K562 (cell line): ENCODE data around the gene AQP1. TPM values are rescaled to one million over a fixed set of nuclear protein-coding genes. Genes with fewer than 3 reads are reported as not detected.

Experiments
- ATAC-seq: fragments of 200-7000 bp; cut with Tn5 transposase; 3 replicates; pipeline ENCODE4 v1.9.1; 2020; ENCODE audit warnings: moderate library complexity
- BruUV-seq: library from RNA; stranded (reverse); fragments of 400-500 nt; replicated peaks from 2 replicates; lab custom pipeline; 2021; lab: Mats Ljungman, UMichigan
- CTCF ChIA-PET: fragments of 300-600 bp; formaldehyde crosslinking; extraction: SDS; loops from one replicate; lab custom pipeline; 2021; ENCODE audit warnings: low intra/inter-chr PET ratio; lab: Yijun Ruan, JAX
- POLR2A ChIA-PET: fragments of 300-600, 350-650 bp; sonication (Branson Sonifier 250); formaldehyde crosslinking; extraction: SDS; loops from one replicate; lab custom pipeline; 2021; ENCODE audit warnings: antibody characterized with exemption, inconsistent platforms; lab: Yijun Ruan, JAX
- DNase-seq, 4 experiments: peaks; one replicate each; pipeline versions ENCODE4 v3.0.0 to v3.0.0-alpha.2; 2011 to 2018; ENCODE audit warnings: low spot score in 3 of 4, mixed read lengths in 3 of 4; ENCODE audit errors: extremely low read depth in 1 of 4
- FAIRE-seq: peaks from 2 replicates; lab custom pipeline; 2011; peaks lifted over from hg19 to GRCh38; lab: Jason Lieb, UNC
- H2AFZ ChIP-seq: 2 replicates; pipeline ENCODE4 v1.6.0; 2011; ENCODE audit warnings: low read depth, low read length, control low read depth, inconsistent platforms
- H3K27ac ChIP-seq: fragments of 200-600 bp; 3 replicates; pipeline ENCODE4 v1.8.0; 2011; ENCODE audit warnings: low read depth, mild to moderate bottlenecking, control low read depth, inconsistent platforms, low read length, moderate library complexity, mixed read lengths; ENCODE audit errors: extremely low read depth
- H3K27me3 ChIP-seq, 2 experiments: fragments of 300-600 bp in 1 of 2; 2 replicates in 1 of 2; 3 replicates in 1 of 2; pipeline versions ENCODE4 v1.6.0 to v1.8.0; 2011; ENCODE audit warnings: inconsistent platforms in 2 of 2, low read length in 2 of 2, mild to moderate bottlenecking in 1 of 2, mixed read lengths in 1 of 2, moderate library complexity in 1 of 2; ENCODE audit not compliant: control insufficient read depth in 2 of 2, insufficient read depth in 2 of 2
- H3K36me3 ChIP-seq: fragments of 300-600 bp; 3 replicates; pipeline ENCODE4 v1.8.0; 2011; ENCODE audit warnings: mild to moderate bottlenecking, low read length, inconsistent platforms; ENCODE audit not compliant: control insufficient read depth, insufficient read depth
- H3K4me1 ChIP-seq, 2 experiments: fragments of 200-600 bp in 1 of 2; replicated peaks in 1 of 2; 2 replicates in 1 of 2; 3 replicates in 1 of 2; pipeline versions ENCODE4 v1.5.1 to v1.8.0; 2011; ENCODE audit warnings: inconsistent platforms in 2 of 2, low read length in 2 of 2, mild to moderate bottlenecking in 1 of 2, mixed read lengths in 1 of 2, moderate library complexity in 1 of 2; ENCODE audit not compliant: control insufficient read depth in 2 of 2, insufficient read depth in 2 of 2
- H3K4me2 ChIP-seq: 2 replicates; pipeline ENCODE4 v1.6.1; 2011; ENCODE audit warnings: low read length, control low read depth, inconsistent platforms, mixed read lengths; ENCODE audit not compliant: insufficient read depth
- H3K4me3 ChIP-seq: fragments of 200-600 bp; sonication (generic), shearing (Covaris generic); 2 replicates; pipeline ENCODE4 v1.5.1; 2016; ENCODE audit warnings: control low read depth, inconsistent platforms
- H3K79me2 ChIP-seq: fragments of 200-600 bp; 3 replicates; pipeline ENCODE4 v1.8.0; 2011; ENCODE audit warnings: low read length, inconsistent platforms; ENCODE audit not compliant: control insufficient read depth, insufficient read depth
- H3K9ac ChIP-seq, 2 experiments: 2 replicates each; pipeline versions ENCODE4 v1.6.0 to v1.6.1; 2011; ENCODE audit warnings: low read depth in 2 of 2, low read length in 2 of 2, control low read depth in 1 of 2, inconsistent platforms in 1 of 2, mild to moderate bottlenecking in 1 of 2, mixed read lengths in 1 of 2; ENCODE audit not compliant: insufficient read depth in 1 of 2
- H3K9me1 ChIP-seq: one replicate; pipeline ENCODE4 v1.6.0; 2011; ENCODE audit warnings: inconsistent platforms, mild to moderate bottlenecking, low read length, moderate library complexity; ENCODE audit not compliant: control insufficient read depth, insufficient read depth
- H3K9me3 ChIP-seq: replicated peaks from 2 replicates; pipeline ENCODE4 v1.5.1; 2011; ENCODE audit warnings: low read depth, low read length, inconsistent platforms; ENCODE audit not compliant: control insufficient read depth, insufficient read depth
- H4K20me1 ChIP-seq: replicated peaks from 2 replicates; pipeline ENCODE4 v1.6.1; 2011; ENCODE audit warnings: low read length, inconsistent platforms, mixed read lengths; ENCODE audit not compliant: control insufficient read depth, insufficient read depth
- ATF3 ChIP-seq, 2 experiments: fragments of 450-650 bp in 1 of 2; sonication (generic) in 1 of 2; formaldehyde crosslinking in 1 of 2; IDR thresholded peaks in 1 of 2; conservative IDR thresholded peaks in 1 of 2; 2 replicates each; pipeline versions ENCODE4 v1.6.1 to v1.8.1; 2016 to 2023; ENCODE audit warnings: mild to moderate bottlenecking in 2 of 2, moderate library complexity in 2 of 2, inconsistent platforms in 1 of 2, missing genetic modification reagents in 1 of 2
- CBX5 ChIP-seq: IDR thresholded peaks from 2 replicates; pipeline ENCODE4 v1.6.1; 2014; ENCODE audit warnings: low read depth, borderline replicate concordance
- FOSL1 ChIP-seq: fragments of 200-800 bp; sonication (Bioruptor generic); conservative IDR thresholded peaks from 2 replicates; pipeline ENCODE4 v1.6.1; 2016; ENCODE audit warnings: missing genetic modification characterization, missing compliant biosample characterization
- GTF2A2 ChIP-seq: IDR thresholded peaks from 2 replicates; pipeline ENCODE4 v1.6.1; 2016; ENCODE audit warnings: mild to moderate bottlenecking, missing genetic modification characterization, missing compliant biosample characterization
- JUN ChIP-seq, 2 experiments: sonication (generic) in 1 of 2; formaldehyde crosslinking in 1 of 2; IDR thresholded peaks; 2 replicates each; pipeline versions ENCODE4 v1.6.1 to v1.8.0; 2012 to 2022; ENCODE audit warnings: borderline replicate concordance in 2 of 2, mild to moderate bottlenecking in 2 of 2, improper control_type of control experiment in 1 of 2, low read depth in 1 of 2, low read length in 1 of 2, missing genetic modification reagents in 1 of 2
- JUND ChIP-seq, 2 experiments: IDR thresholded peaks; 2 replicates in 1 of 2; 3 replicates in 1 of 2; pipeline ENCODE4 v1.6.1; 2011; ENCODE audit warnings: borderline replicate concordance in 2 of 2, low read depth in 2 of 2, low read length in 2 of 2, improper control_type of control experiment in 1 of 2, missing biosample characterization in 1 of 2, missing genetic modification characterization in 1 of 2, missing genetic modification reagents in 1 of 2
- KDM4B ChIP-seq, 2 experiments: fragments of 450-650 bp in 1 of 2; sonication (generic) in 1 of 2; IDR thresholded peaks; 2 replicates each; pipeline ENCODE4 v1.6.1; 2016 to 2017; ENCODE audit warnings: borderline replicate concordance in 2 of 2, antibody characterized with exemption in 1 of 2, low read depth in 1 of 2, mild to moderate bottlenecking in 1 of 2
- NFXL1 ChIP-seq: fragments of 450-650 bp; formaldehyde crosslinking; IDR thresholded peaks from 2 replicates; pipeline ENCODE4 v1.4.0; 2021; ENCODE audit warnings: mild to moderate bottlenecking
- POLR2G ChIP-seq: fragments of 200-400 bp; formaldehyde crosslinking; IDR thresholded peaks from 2 replicates; pipeline ENCODE4 v1.6.1; 2017; ENCODE audit warnings: low read depth, mild to moderate bottlenecking, antibody characterized with exemption, low read length, moderate library complexity
- PYGO2 ChIP-seq: fragments of 450-650 bp; IDR thresholded peaks from 2 replicates; pipeline ENCODE4 v1.6.1; 2016; ENCODE audit warnings: mild to moderate bottlenecking, missing genetic modification characterization, moderate library complexity, missing compliant biosample characterization
- SIX5 ChIP-seq, 2 experiments: IDR thresholded peaks; 2 replicates each; pipeline ENCODE4 v1.6.1; 2011; ENCODE audit warnings: low read length in 2 of 2, borderline replicate concordance in 1 of 2, low read depth in 1 of 2, mild to moderate bottlenecking in 1 of 2, moderate library complexity in 1 of 2; ENCODE audit not compliant: insufficient read depth in 1 of 2
- STAG1 ChIP-seq: sonication (generic); formaldehyde crosslinking; IDR thresholded peaks from 2 replicates; pipeline ENCODE4 v1.5.0; 2020; ENCODE audit warnings: missing genetic modification reagents, borderline replicate concordance
- ZKSCAN8 ChIP-seq: fragments of 200-800 bp; sonication (Bioruptor generic); IDR thresholded peaks from 2 replicates; pipeline ENCODE4 v1.6.1; 2016; ENCODE audit warnings: missing genetic modification characterization, missing compliant biosample characterization
- WGBS: fragments of 100-300 bp; shearing (Covaris generic); methylation state at CpG from one replicate; pipeline ENCODE4 v1.1.6; 2016; ENCODE audit warnings: low coverage, mixed read lengths; ENCODE audit not compliant: insufficient coverage; ENCODE audit errors: missing lambda C conversion rate; 5-methylcytosine and 5-hydroxymethylcytosine counted together
- in situ Hi-C: fragments of 300-500 bp; cut with MboI; formaldehyde crosslinking; loops from 4 replicates; pipeline ENCODE4 v1.15.0; 2018; ENCODE audit warnings: inconsistent platforms, mixed read lengths
- intact Hi-C: fragments of 100-400 bp; cut with micrococcal nuclease; formaldehyde crosslinking; loops from 2 replicates; pipeline ENCODE4 v1.14.2; 2022
- polyA plus RNA-seq, 8 experiments: library from polyadenylated mRNA; depleted of rRNA in 4 of 8; stranded (reverse) in 5 of 8; unstranded in 3 of 8; fragments of >200 nt; fragmentation: Nextera tagmentation in 2 of 8; fragmentation: Illumina TruSeq in 1 of 8; extraction: Ambion mirVana in 2 of 8; extraction: Trizol in 1 of 8; gene quantifications; 2 replicates each; pipeline versions ENCODE4 v1.2.1 to v1.2.3, GENCODE V29; 2011 to 2014; ENCODE audit warnings: inconsistent platforms in 1 of 8, missing spikeins in 1 of 8
- total RNA-seq, 7 experiments: library from RNA; depleted of rRNA in 6 of 7; stranded (reverse); fragments of >200 nt in 6 of 7; fragmentation: Illumina TruSeq in 2 of 7; extraction: Trizol in 2 of 7; gene quantifications; 2 replicates each; pipeline versions ENCODE4 v1.2.1 to v1.2.3, GENCODE V29; 2011 to 2021; ENCODE audit warnings: low replicate concordance in 1 of 7

AQP1 gene
- total and polyA plus RNA-seq, 9 of the 15 experiments (the other 6 are each of a cell fraction or from before 2014, with no cell fraction given) = 0.18 to 12.6 (median 4.1) TPM

GRCh38 chr7:30887464-30887872 is 24.2 kb upstream of the AQP1 start:
- no peaks in the 10 kb centered on the region for H4K20me1 ChIP-seq
- DNase-seq (no peak), FAIRE-seq (no peak), ATAC-seq (no peak)
- no peaks in the 10 kb centered on the region for H3K36me3 ChIP-seq
- H3K79me2 ChIP-seq = no peaks in the 10 kb centered on the region
- no TSS peak for BruUV-seq
- no peaks in the 10 kb centered on the region for H3K27me3 ChIP-seq
- no peak for TF ChIP-seq ZKSCAN8 (CRISPR knock-in tag)
- 0 out of 2 replicates have a peak, but pooled peaks have one; percentile 26 for TF ChIP-seq POLR2G
- no peak for TF ChIP-seq PYGO2
- no peak overlapping the region for H3K9ac ChIP-seq
- CTCF ChIA-PET = no interaction called here
- no peak overlapping the region for H3K4me2 ChIP-seq
- POLR2A ChIA-PET = interaction anchor here (0.6 kb wide), 1 partner anchor 141 kb away, joined by 3 read pairs; no protein-coding TSS in a partner anchor
- intact Hi-C loops (no loop called here), in situ Hi-C loops (no loop called here)
- WGBS = 55% methylated on average over 10 of the region's 10 CpGs
- no peak overlapping the region for H3K27ac ChIP-seq
- H2AFZ ChIP-seq = no peak overlapping the region
- peaks cover 0 to 12% of the 10 kb centered on the region in 2 experiments; a peak in 1 of 5 replicates for H3K4me1 ChIP-seq
- H3K9me3 ChIP-seq = no peaks in the 10 kb centered on the region
- no peak overlapping the region for H3K4me3 ChIP-seq
- H3K9me1 ChIP-seq = no peaks in the 10 kb centered on the region

- Histone ChIP-seq H3K27me3 (no peaks in the 10 kb centered on the region), H3K4me3 (no peak overlapping the region), H3K79me2 (no peaks in the 10 kb centered on the region), H4K20me1 (no peaks in the 10 kb centered on the region), H3K4me2 (no peak overlapping the region), H3K36me3 (no peaks in the 10 kb centered on the region), H3K9me3 (no peaks in the 10 kb centered on the region), H2AFZ (no peak overlapping the region), H3K9me1 (no peaks in the 10 kb centered on the region), H3K27ac (no peak overlapping the region), H3K4me1 (peaks cover 0 to 9% of the 10 kb centered on the region in 2 experiments; a peak in 3 of 5 replicates), H3K9ac (no peak overlapping the region)
- ATAC-seq (no peak), DNase-seq (no peak), FAIRE-seq (no peak)
- in situ Hi-C loops = no loop called here
- WGBS = 45% methylated on average over 3 of the region's 3 CpGs
- no TSS peak for BruUV-seq
- CTCF ChIA-PET = no interaction called here
- intact Hi-C loops = no loop called here
- POLR2A ChIA-PET = interaction anchor here (1.6 kb wide), 1 partner anchor 10 kb away, joined by 5 read pairs; no protein-coding TSS in a partner anchor
- TF ChIP-seq ATF3 (IDR thresholded peaks at IDR 0.05) (peak; percentile 30; the same call in 1 of the 2 replicates), ATF3 (CRISPR knock-in tag; conservative IDR thresholded peaks at IDR 0.05) (no peak), NFXL1 (CRISPR knock-in tag) (no peak), GTF2A2 (tag) (no peak), CBX5 (no peak), KDM4B (IDR thresholded peaks at IDR 0.05; ENCODE audit: borderline replicate concordance in 2 of 2, low read depth in 1 of 2) (no peak), SIX5 (IDR thresholded peaks at IDR 0.05; ENCODE audit: borderline replicate concordance in 1 of 2, insufficient read depth in 1 of 2, low read depth in 1 of 2, low read length in 2 of 2) (no peak), JUND (IDR thresholded peaks at IDR 0.05; ENCODE audit: borderline replicate concordance, low read depth, low read length) (peak; percentile 22; the same call in 1 of the 2 replicates), JUND (tag; IDR thresholded peaks at IDR 0.05; ENCODE audit: borderline replicate concordance, low read depth, low read length) (peak; percentile 16; the same call in 1 of the 3 replicates), STAG1 (CRISPR knock-in tag) (no peak), FOSL1 (tag) (peak; percentile 79), JUN (IDR thresholded peaks at IDR 0.05; ENCODE audit: borderline replicate concordance, low read depth, low read length) (peak; percentile 44; the same call in 1 of the 2 replicates), JUN (CRISPR knock-in tag; IDR thresholded peaks at IDR 0.05; ENCODE audit: borderline replicate concordance) (no peak)
These were observed 22.9 kb upstream of the AQP1 start for GRCh38 chr7:30888747-30889146.
